ENCODE data around the gene SRP14.
"Not testable (repeated sequence)": the region's sequence is repeated elsewhere in the genome, so short reads cannot be mapped to it uniquely, and the experiment has no call there.

SRP14 gene

GRCh38 chr15:40048926-40049475, 10.0 kb upstream of the SRP14 start:
- FAIRE-seq, result no peak

GRCh38 chr15:40048211-40048792, 9.3 kb upstream of the SRP14 start:
- no peak for FAIRE-seq

GRCh38 chr15:40047415-40048210, 8.6 kb upstream of the SRP14 start:
- FAIRE-seq, result no peak

- FAIRE-seq, result no peak
These were observed 7.9 kb upstream of the SRP14 start for GRCh38 chr15:40046721-40047414.

- FAIRE-seq, result no peak
These were observed 6.7 kb upstream of the SRP14 start for GRCh38 chr15:40045572-40046217.

- FAIRE-seq, result peak; percentile 31
These were observed 6.0 kb upstream of the SRP14 start for GRCh38 chr15:40044717-40045571.

GRCh38 chr15:40043927-40044716, 5.1 kb upstream of the SRP14 start:
- FAIRE-seq, result no peak

- FAIRE-seq, result no peak
These were observed 3.9 kb upstream of the SRP14 start for GRCh38 chr15:40042791-40043320.

- FAIRE-seq, result no peak
These were observed 1.8 kb upstream of the SRP14 start for GRCh38 chr15:40040770-40041169.

GRCh38 chr15:40040293-40040635, 1.3 kb upstream of the SRP14 start:
- no peak for FAIRE-seq

- no peak for FAIRE-seq
These were observed 725 bp downstream of the SRP14 start for GRCh38 chr15:40038275-40038637.

- FAIRE-seq, result no peak
These were observed 1.3 kb downstream of the SRP14 start for GRCh38 chr15:40037721-40038120.

GRCh38 chr15:40035182-40035581, 3.8 kb downstream of the SRP14 start:
- FAIRE-seq, result not testable (repeated sequence)

GRCh38 chr15:40034186-40034946, 4.6 kb downstream of the SRP14 start:
- no peak for FAIRE-seq

- FAIRE-seq, result no peak
These were observed 6.7 kb downstream of the SRP14 start for GRCh38 chr15:40032125-40032839.

- no peak for FAIRE-seq
These were observed 7.7 kb downstream of the SRP14 start for GRCh38 chr15:40031300-40031699.

- no peak for FAIRE-seq
These were observed 8.7 kb downstream of the SRP14 start for GRCh38 chr15:40029979-40030893.

- no peak for FAIRE-seq
These were observed 10.1 kb downstream of the SRP14 start for GRCh38 chr15:40028853-40029252.

- no peak for FAIRE-seq
These were observed 10.8 kb downstream of the SRP14 start for GRCh38 chr15:40028193-40028592.

Data from endometrium (tissue), 2 donors.